Stimulated activated CD4-positive, alpha-beta T cell treated with anti-CD3 and anti-CD28 coated beads, Interleukin-1b, Interleukin-23, amount 100 ng/mL, for 4 hours (primary cell): ENCODE measurements around the gene CMTM7.

Source experiments
- DNase-seq, 2 donors: peaks; one replicate each; pipeline ENCODE4 v3.0.0-alpha.2; 2020; ENCODE audit warnings: low read depth in 2 of 2

Gene CMTM7

GRCh38 chr3:32488474-32489008 is 96.9 kb downstream of the CMTM7 start:
- no peak for DNase-seq

- DNase-seq, result no peak
Measured at GRCh38 chr3:32492684-32493436, 101.2 kb downstream of the CMTM7 start.

- DNase-seq, result no peak
Measured at GRCh38 chr3:32493437-32494414, 102.1 kb downstream of the CMTM7 start.

- DNase-seq, result no peak
Measured at GRCh38 chr3:32495085-32495484, 103.4 kb downstream of the CMTM7 start.

GRCh38 chr3:32495609-32496008 is 104.0 kb downstream of the CMTM7 start:
- DNase-seq, result no peak

GRCh38 chr3:32498252-32498651 is 106.6 kb downstream of the CMTM7 start:
- DNase-seq, result no peak

GRCh38 chr3:32498992-32499391 is 107.3 kb downstream of the CMTM7 start:
- DNase-seq, result no peak

- DNase-seq, result no peak
Measured at GRCh38 chr3:32499585-32499984, 107.9 kb downstream of the CMTM7 start.

GRCh38 chr3:32500231-32500630 is 108.6 kb downstream of the CMTM7 start:
- no peak for DNase-seq

GRCh38 chr3:32500880-32501782 is 109.5 kb downstream of the CMTM7 start:
- no peak for DNase-seq

GRCh38 chr3:32501783-32502117 is 110.1 kb downstream of the CMTM7 start:
- no peak for DNase-seq

- peak; percentile 60 to 71 for DNase-seq
Measured at GRCh38 chr3:32502118-32502945, 110.7 kb downstream of the CMTM7 start, which contains the start of gene CMTM6. Gene CMTM6 (minus strand): TSS chr3:32502852. CDS start chr3:32502745, 107 bp downstream.

- DNase-seq, result no peak
Measured at GRCh38 chr3:32502946-32503286, 111.3 kb downstream of the CMTM7 start.
